Hepatocyte (in vitro differentiated cells): ENCODE results near the gene TACR2.

Experiments
- EZH2 ChIP-seq: fragments of 200-600 bp; sonication (generic); IDR thresholded peaks from 2 replicates; pipeline ENCODE4 v1.6.1; 2016; ENCODE audit warnings: antibody characterized with exemption, mild to moderate bottlenecking, borderline replicate concordance
- EZH2phosphoT487 ChIP-seq: fragments of 200-600 bp; sonication (generic); IDR thresholded peaks from one replicate; pipeline ENCODE4 v1.6.1; 2018; ENCODE audit warnings: antibody characterized with exemption, mild to moderate bottlenecking, low read depth, moderate library complexity; ENCODE audit not compliant: unreplicated experiment, severe bottlenecking

DNA sequence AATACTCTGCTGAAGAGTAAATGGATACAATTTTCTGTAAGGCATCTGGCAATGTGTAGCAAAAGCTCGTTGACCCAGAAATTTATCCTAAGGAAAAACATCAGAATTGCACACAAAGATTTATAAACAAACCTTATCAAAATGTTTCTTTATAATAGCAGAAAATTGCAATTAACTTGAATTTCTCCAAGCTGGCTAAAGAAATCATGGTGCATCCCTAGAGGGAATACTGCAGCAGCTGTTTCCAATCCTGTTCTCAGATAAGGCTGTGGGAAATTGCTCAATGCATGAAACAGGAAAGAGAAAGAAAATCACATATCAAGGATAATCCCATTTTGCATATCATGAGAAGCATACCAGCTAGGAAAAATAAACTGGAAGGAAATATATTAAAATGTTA is 18.7 kb downstream of the TACR2 start:
- TF ChIP-seq EZH2phosphoT487, result no peak
- TF ChIP-seq EZH2, result no peak
